Tibial artery (tissue), 4 donors: ENCODE results near the gene ZIC5.

Experiments
- DNase-seq, 2 donors: peaks; one replicate each; pipeline ENCODE4 v3.0.0-alpha.2; 2019
- H3K27ac ChIP-seq, 2 donors: fragments of 200-600 bp; sonication (generic) in 1 of 2; 1 replicate in 1 of 2; 2 replicates in 1 of 2; pipeline ENCODE4 v1.5.1; 2018 to 2019; ENCODE audit warnings: mild to moderate bottlenecking in 1 of 2
- H3K27me3 ChIP-seq, 2 donors: fragments of 200-600 bp; sonication (generic) in 1 of 2; one replicate each; pipeline versions ENCODE4 v1.5.1 to v1.6.0; 2016 to 2019
- H3K36me3 ChIP-seq, 3 donors: fragments of 200-600 bp; sonication (generic) in 2 of 3; one replicate each; pipeline ENCODE4 v1.5.1; 2016 to 2019; ENCODE audit warnings: mild to moderate bottlenecking in 2 of 3
- H3K4me1 ChIP-seq, 4 donors: fragments of 200-600 bp; sonication (generic) in 2 of 4; 1 replicate in 3 of 4; 2 replicates in 1 of 4; pipeline ENCODE4 v1.5.1; 2016 to 2019
- H3K4me3 ChIP-seq, 2 donors: fragments of 200-600 bp; sonication (generic) in 1 of 2; 1 replicate in 1 of 2; 2 replicates in 1 of 2; pipeline ENCODE4 v1.5.1; 2018 to 2019; ENCODE audit warnings: mild to moderate bottlenecking in 2 of 2
- H3K9me3 ChIP-seq, 3 donors: fragments of 200-600 bp; sonication (generic) in 1 of 3; one replicate each; pipeline ENCODE4 v1.5.1; 2016 to 2019
- intact Hi-C: fragments of 100-400 bp; cut with DNase I; formaldehyde crosslinking; loops from one replicate; pipeline ENCODE4 v1.15.0; 2023; ENCODE audit warnings: low total_unique reads
- TF ChIP-seq, protein P1 (sequence below), 2 experiments: fragments of 200-600 bp in 1 of 2; fragments of 450-650 bp in 1 of 2; IDR thresholded peaks; one replicate each; pipeline ENCODE4 v1.5.1; 2017 to 2019; ENCODE audit warnings: antibody characterized with exemption in 2 of 2, mild to moderate bottlenecking in 1 of 2, moderate library complexity in 1 of 2

Gene ZIC5

DNA sequence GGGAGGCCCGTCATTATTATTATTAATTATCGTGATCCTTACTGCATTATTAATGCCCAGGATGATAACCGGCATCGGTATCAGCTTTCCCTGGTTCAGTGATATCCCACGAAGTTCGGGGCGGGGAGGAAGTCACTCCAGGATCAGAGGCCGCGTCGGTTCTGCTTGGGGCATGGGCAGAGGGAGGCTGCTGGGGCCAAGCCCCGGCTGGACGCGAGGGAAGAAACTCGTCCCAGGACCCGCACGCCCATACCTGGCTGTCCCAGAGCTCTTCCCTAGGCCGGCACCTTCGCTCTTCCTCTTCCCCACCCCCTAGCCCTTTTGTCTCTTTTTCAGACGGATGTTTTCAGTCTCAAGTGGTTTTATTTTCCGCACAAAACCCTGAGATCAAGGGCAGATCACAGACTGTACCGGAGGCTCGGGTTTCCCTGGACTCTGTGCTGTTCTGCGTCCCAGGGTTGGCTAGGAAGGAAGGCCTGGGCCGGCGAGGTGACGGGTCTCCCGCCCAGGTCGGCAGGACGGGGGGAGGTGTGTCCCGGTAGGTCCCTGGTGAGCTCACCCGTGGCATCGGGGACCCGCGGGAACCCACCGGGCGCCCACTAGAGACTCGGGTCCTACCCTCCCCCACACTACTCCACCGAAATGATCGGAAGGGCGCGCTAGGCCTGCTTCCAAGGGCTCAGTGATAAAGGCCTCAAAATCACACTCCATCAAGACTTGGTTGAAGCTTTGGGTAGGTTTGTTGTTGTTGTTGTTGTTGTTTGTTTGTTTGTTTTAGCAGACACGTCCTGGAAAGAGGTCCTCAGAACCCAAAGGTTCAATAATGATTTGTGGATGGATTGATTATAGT lies 17.9 kb upstream of the ZIC5 start:
- no peaks in the 10 kb centered on the region for H3K36me3 ChIP-seq
- TF ChIP-seq, protein P1, sequence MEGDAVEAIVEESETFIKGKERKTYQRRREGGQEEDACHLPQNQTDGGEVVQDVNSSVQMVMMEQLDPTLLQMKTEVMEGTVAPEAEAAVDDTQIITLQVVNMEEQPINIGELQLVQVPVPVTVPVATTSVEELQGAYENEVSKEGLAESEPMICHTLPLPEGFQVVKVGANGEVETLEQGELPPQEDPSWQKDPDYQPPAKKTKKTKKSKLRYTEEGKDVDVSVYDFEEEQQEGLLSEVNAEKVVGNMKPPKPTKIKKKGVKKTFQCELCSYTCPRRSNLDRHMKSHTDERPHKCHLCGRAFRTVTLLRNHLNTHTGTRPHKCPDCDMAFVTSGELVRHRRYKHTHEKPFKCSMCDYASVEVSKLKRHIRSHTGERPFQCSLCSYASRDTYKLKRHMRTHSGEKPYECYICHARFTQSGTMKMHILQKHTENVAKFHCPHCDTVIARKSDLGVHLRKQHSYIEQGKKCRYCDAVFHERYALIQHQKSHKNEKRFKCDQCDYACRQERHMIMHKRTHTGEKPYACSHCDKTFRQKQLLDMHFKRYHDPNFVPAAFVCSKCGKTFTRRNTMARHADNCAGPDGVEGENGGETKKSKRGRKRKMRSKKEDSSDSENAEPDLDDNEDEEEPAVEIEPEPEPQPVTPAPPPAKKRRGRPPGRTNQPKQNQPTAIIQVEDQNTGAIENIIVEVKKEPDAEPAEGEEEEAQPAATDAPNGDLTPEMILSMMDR (IDR thresholded peaks at IDR 0.05) = no peak
- H3K27ac ChIP-seq = no peak overlapping the region
- H3K4me1 ChIP-seq = peaks cover 0 to 32% (median 19%) of the 10 kb centered on the region in 4 donors
- intact Hi-C loops = loop anchor here (5.0 kb wide), 1 partner anchor 32 kb away; no protein-coding TSS in a partner anchor
- H3K9me3 ChIP-seq = no peaks in the 10 kb centered on the region
- peaks cover 7 to 99% of the 10 kb centered on the region in 2 donors for H3K27me3 ChIP-seq
- no peak overlapping the region for H3K4me3 ChIP-seq
- no peak for DNase-seq

- peaks cover 10 to 99% of the 10 kb centered on the region in 2 donors for H3K27me3 ChIP-seq
- intact Hi-C loops = no loop called here
- H3K36me3 ChIP-seq = no peaks in the 10 kb centered on the region
- TF ChIP-seq, protein P1 (IDR thresholded peaks at IDR 0.05) = no peak
- DNase-seq = no peak
- H3K27ac ChIP-seq = no peak overlapping the region
- H3K4me1 ChIP-seq = peaks cover 0 to 32% (median 19%) of the 10 kb centered on the region in 4 donors
- H3K4me3 ChIP-seq = no peak overlapping the region
- peaks cover 0 to 3% (median 0%) of the 10 kb centered on the region in 3 donors for H3K9me3 ChIP-seq
These were observed 17.1 kb upstream of the ZIC5 start for GRCh38 chr13:99988529-99989275.

- no peak overlapping the region for H3K27ac ChIP-seq
- H3K9me3 ChIP-seq = peaks cover 0 to 7% (median 0%) of the 10 kb centered on the region in 3 donors
- H3K4me1 ChIP-seq = peaks cover 0 to 38% (median 23%) of the 10 kb centered on the region in 4 donors
- intact Hi-C loops = no loop called here
- TF ChIP-seq, protein P1 (IDR thresholded peaks at IDR 0.05) = no peak
- H3K27me3 ChIP-seq = peaks cover 10 to 99% of the 10 kb centered on the region in 2 donors
- no peaks in the 10 kb centered on the region for H3K36me3 ChIP-seq
- H3K4me3 ChIP-seq = no peak overlapping the region
- no peak for DNase-seq
These were observed 15.8 kb upstream of the ZIC5 start for GRCh38 chr13:99987154-99988019.

DNA sequence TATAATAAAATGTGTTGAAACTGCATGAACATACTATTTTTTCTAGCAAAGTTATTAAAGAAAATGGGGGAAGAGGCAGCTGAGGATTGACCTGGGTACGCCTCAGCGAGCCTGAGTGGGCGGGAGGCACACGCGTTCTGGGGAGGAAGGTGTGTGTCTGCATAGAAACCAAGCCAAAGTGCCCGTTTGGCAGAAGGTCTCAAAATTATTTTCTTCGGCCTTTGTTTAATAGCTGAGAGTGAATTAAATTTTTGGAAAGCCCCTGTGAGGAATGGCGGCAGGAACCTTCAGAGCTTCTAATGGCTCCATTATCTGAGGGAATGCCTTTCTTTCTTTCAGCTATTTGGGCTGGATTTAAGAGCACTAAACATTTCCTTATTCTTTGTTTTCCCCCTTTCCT lies 15.2 kb upstream of the ZIC5 start:
- no peak overlapping the region for H3K4me3 ChIP-seq
- H3K27me3 ChIP-seq = peaks cover 10 to 99% of the 10 kb centered on the region in 2 donors
- H3K36me3 ChIP-seq = no peaks in the 10 kb centered on the region
- intact Hi-C loops = no loop called here
- H3K27ac ChIP-seq = no peak overlapping the region
- H3K9me3 ChIP-seq = peaks cover 0 to 7% (median 0%) of the 10 kb centered on the region in 3 donors
- TF ChIP-seq, protein P1 (IDR thresholded peaks at IDR 0.05) = no peak
- DNase-seq = no peak
- peaks cover 0 to 45% (median 30%) of the 10 kb centered on the region in 4 donors for H3K4me1 ChIP-seq

GRCh38 chr13:99985886-99986527 lies 14.4 kb upstream of the ZIC5 start:
- TF ChIP-seq, protein P1 (IDR thresholded peaks at IDR 0.05) = no peak
- Histone ChIP-seq H3K36me3 (no peaks in the 10 kb centered on the region), H3K4me1 (peaks cover 0 to 45% (median 36%) of the 10 kb centered on the region in 4 donors), H3K27ac (no peak overlapping the region), H3K4me3 (no peak overlapping the region), H3K27me3 (peaks cover 10 to 99% of the 10 kb centered on the region in 2 donors), H3K9me3 (peaks cover 0 to 7% (median 0%) of the 10 kb centered on the region in 3 donors)
- intact Hi-C loops = no loop called here
- no peak for DNase-seq
